H9 (cell line): Measurements from ENCODE around the gene NPC1L1. TPM values are rescaled to one million over a fixed set of nuclear protein-coding genes. Genes with fewer than 3 reads are reported as not detected.

Source experiments
- DNase-seq: peaks from one replicate; pipeline ENCODE4 v3.0.0-alpha.2; 2017
- H2AFZ ChIP-seq: one replicate; pipeline ENCODE4 v1.6.1; 2013; ENCODE audit warnings: mild to moderate bottlenecking, low read length, control low read depth, moderate library complexity
- H2AK5ac ChIP-seq: 2 replicates; pipeline ENCODE4 v1.6.1; 2013; ENCODE audit warnings: low read length, control low read depth, mixed read lengths; ENCODE audit not compliant: insufficient read length
- H2BK120ac ChIP-seq: one replicate; pipeline ENCODE4 v1.6.1; 2013; ENCODE audit warnings: low read depth, mild to moderate bottlenecking, low read length, control low read depth, inconsistent platforms; ENCODE audit not compliant: poor library complexity, severe bottlenecking
- H2BK12ac ChIP-seq: 2 replicates; pipeline ENCODE4 v1.6.1; 2013; ENCODE audit warnings: low read length, control low read depth, mixed read lengths, low read depth; ENCODE audit not compliant: insufficient read length
- H2BK15ac ChIP-seq: 2 replicates; pipeline ENCODE4 v1.6.1; 2013; ENCODE audit warnings: low read depth, low read length, control low read depth
- H2BK20ac ChIP-seq: one replicate; pipeline ENCODE4 v1.6.1; 2013; ENCODE audit warnings: low read depth, mild to moderate bottlenecking, low read length, control low read depth, inconsistent platforms; ENCODE audit not compliant: poor library complexity, severe bottlenecking
- H2BK5ac ChIP-seq: 2 replicates; pipeline ENCODE4 v1.6.1; 2013; ENCODE audit warnings: low read length, control low read depth, mixed read lengths; ENCODE audit not compliant: insufficient read length
- H3K14ac ChIP-seq: 2 replicates; pipeline ENCODE4 v1.6.1; 2013; ENCODE audit warnings: low read length, control low read depth; ENCODE audit not compliant: insufficient read depth
- H3K18ac ChIP-seq: 2 replicates; pipeline ENCODE4 v1.6.1; 2013; ENCODE audit warnings: low read depth, mild to moderate bottlenecking, mixed read lengths, low read length, control low read depth; ENCODE audit not compliant: insufficient read length
- H3K23ac ChIP-seq: 2 replicates; pipeline ENCODE4 v1.6.1; 2013; ENCODE audit warnings: low read length, control low read depth, mixed read lengths, low read depth; ENCODE audit not compliant: insufficient read length
- H3K23me2 ChIP-seq: 2 replicates; pipeline ENCODE4 v1.6.1; 2013; ENCODE audit warnings: low read depth, mild to moderate bottlenecking, mixed read lengths, low read length, control low read depth; ENCODE audit not compliant: insufficient read length, poor library complexity, severe bottlenecking
- H3K27ac ChIP-seq: 2 replicates; pipeline ENCODE4 v1.5.1; 2013; ENCODE audit warnings: low read length, control low read depth, mixed read lengths, low read depth; ENCODE audit not compliant: insufficient read length
- H3K27me3 ChIP-seq: 2 replicates; pipeline ENCODE4 v1.6.1; 2013; ENCODE audit warnings: low read length, control low read depth, inconsistent platforms; ENCODE audit not compliant: insufficient read depth
- H3K4ac ChIP-seq: 2 replicates; pipeline ENCODE4 v1.6.1; 2013; ENCODE audit warnings: low read depth, mild to moderate bottlenecking, control low read depth, inconsistent platforms, low read length, moderate library complexity
- H3K4me1 ChIP-seq: 2 replicates; pipeline ENCODE4 v1.6.1; 2013; ENCODE audit warnings: low read length, control low read depth, inconsistent platforms; ENCODE audit not compliant: insufficient read depth
- H3K4me2 ChIP-seq: 2 replicates; pipeline ENCODE4 v1.6.1; 2013; ENCODE audit warnings: low read length, control low read depth, mixed read lengths; ENCODE audit not compliant: insufficient read length, insufficient read depth
- H3K56ac ChIP-seq: 2 replicates; pipeline ENCODE4 v1.6.1; 2013; ENCODE audit warnings: low read depth, mild to moderate bottlenecking, mixed read lengths, low read length, control low read depth; ENCODE audit not compliant: insufficient read length
- H3K79me1 ChIP-seq: 2 replicates; pipeline ENCODE4 v1.6.1; 2013; ENCODE audit warnings: low read depth, mild to moderate bottlenecking, moderate library complexity, low read length, control low read depth, inconsistent platforms; ENCODE audit not compliant: insufficient read depth, poor library complexity, severe bottlenecking
- H3K79me2 ChIP-seq: 2 replicates; pipeline ENCODE4 v1.6.1; 2013; ENCODE audit warnings: low read length, control low read depth, inconsistent platforms; ENCODE audit not compliant: insufficient read depth
- H3K9ac ChIP-seq: 2 replicates; pipeline ENCODE4 v1.6.1; 2013; ENCODE audit warnings: low read length, control low read depth, mixed read lengths; ENCODE audit not compliant: insufficient read length; ENCODE audit errors: extremely low read depth
- H3K9me3 ChIP-seq: one replicate; pipeline ENCODE4 v1.6.1; 2013; ENCODE audit warnings: low read depth, low read length, inconsistent platforms; ENCODE audit not compliant: control insufficient read depth
- H3T11ph ChIP-seq: one replicate; pipeline ENCODE4 v1.6.1; 2013; ENCODE audit warnings: mild to moderate bottlenecking, low read length, control low read depth, inconsistent platforms
- H4K20me1 ChIP-seq: one replicate; pipeline ENCODE4 v1.6.1; 2013; ENCODE audit not compliant: control insufficient read depth, insufficient read length, insufficient read depth
- H4K5ac ChIP-seq: 2 replicates; pipeline ENCODE4 v1.6.1; 2013; ENCODE audit warnings: low read depth, mild to moderate bottlenecking, mixed read lengths, low read length, control low read depth; ENCODE audit not compliant: insufficient read length
- H4K8ac ChIP-seq: replicated peaks from 2 replicates; pipeline ENCODE4 v1.6.1; 2013; ENCODE audit warnings: low read length, control low read depth, mixed read lengths, low read depth; ENCODE audit not compliant: insufficient read length
- H4K91ac ChIP-seq: 2 replicates; pipeline ENCODE4 v1.6.1; 2013; ENCODE audit warnings: low read depth, mild to moderate bottlenecking, moderate library complexity, mixed read lengths, low read length, control low read depth; ENCODE audit not compliant: insufficient read length
- H3K27ac Mint-ChIP-seq, 3 experiments: 2 replicates in 2 of 3; 3 replicates in 1 of 3; pipeline ENCODE4 v1.8.0; 2020 to 2021; ENCODE audit warnings: mixed read lengths in 3 of 3, mild to moderate bottlenecking in 1 of 3, moderate library complexity in 1 of 3
- H3K27me3 Mint-ChIP-seq: 2 replicates; pipeline ENCODE4 v1.8.0; 2021; ENCODE audit warnings: low read depth, mild to moderate bottlenecking, moderate library complexity, mixed read lengths
- H3K36me3 Mint-ChIP-seq, 3 experiments: 2 replicates in 2 of 3; 3 replicates in 1 of 3; pipeline ENCODE4 v1.8.0; 2020 to 2021; ENCODE audit warnings: low read depth in 3 of 3, mixed read lengths in 3 of 3; ENCODE audit not compliant: insufficient read depth in 1 of 3
- H3K4me1 Mint-ChIP-seq, 2 experiments: 2 replicates each; pipeline ENCODE4 v1.8.0; 2020; ENCODE audit warnings: mixed read lengths in 2 of 2
- H3K4me3 Mint-ChIP-seq, 2 experiments: 2 replicates in 1 of 2; 3 replicates in 1 of 2; pipeline ENCODE4 v1.8.0; 2020 to 2021; ENCODE audit warnings: mild to moderate bottlenecking in 2 of 2, mixed read lengths in 2 of 2, moderate library complexity in 1 of 2
- H3K9me3 Mint-ChIP-seq, 2 experiments: 2 replicates in 1 of 2; 3 replicates in 1 of 2; pipeline ENCODE4 v1.8.0; 2020; ENCODE audit warnings: mild to moderate bottlenecking in 2 of 2, mixed read lengths in 2 of 2, moderate library complexity in 1 of 2
- WGBS: extraction: QIAGEN DNeasy Blood & Tissue Kit; methylation state at CpG from one replicate; pipeline ENCODE4 v1.1.7; 2013; ENCODE audit warnings: missing lambda C conversion rate, low lambda C conversion rate, mixed read lengths; ENCODE audit not compliant: insufficient read length; ENCODE audit errors: extremely low coverage; 5-methylcytosine and 5-hydroxymethylcytosine counted together
- total RNA-seq: library from RNA; stranded (reverse); gene quantifications from 2 replicates; pipeline ENCODE4 v1.2.1, GENCODE V29; 2021
- TF ChIP-seq, protein P1 (sequence below): fragments of 200-600 bp; sonication (generic); conservative IDR thresholded peaks from 3 replicates; pipeline ENCODE4 v1.8.0; 2021; ENCODE audit warnings: antibody characterized with exemption, mild to moderate bottlenecking

NPC1L1 gene
- total RNA-seq, 1 experiment from 2014 or later, result 0.11 TPM

- Histone ChIP-seq H3K18ac (no peak overlapping the region), H3K4me1 (no peaks in the 10 kb centered on the region), H4K91ac (no peak overlapping the region), H3K56ac (no peak overlapping the region), H3K4me2 (no peak overlapping the region), H2BK20ac (no peak overlapping the region), H2AFZ (no peak overlapping the region), H3K9ac (no peak overlapping the region), H3K9me3 (no peaks in the 10 kb centered on the region), H4K8ac (no peak overlapping the region), H3K23me2 (no peaks in the 10 kb centered on the region), H2AK5ac (no peak overlapping the region), H4K5ac (no peak overlapping the region), H2BK5ac (no peak overlapping the region), H3K79me1 (no peaks in the 10 kb centered on the region), H2BK12ac (no peak overlapping the region), H3K79me2 (no peaks in the 10 kb centered on the region), H3K14ac (no peak overlapping the region), H4K20me1 (no peaks in the 10 kb centered on the region), H3T11ph (no peak overlapping the region), H2BK15ac (no peak overlapping the region), H3K23ac (no peak overlapping the region), H3K27ac (no peak overlapping the region), H3K4ac (no peak overlapping the region), H2BK120ac (no peak overlapping the region), H3K27me3 (no peaks in the 10 kb centered on the region)
- H3K4me1 Mint-ChIP-seq, result peaks cover 3 to 4% of the 10 kb centered on the region in 2 experiments; a peak in 1 of 4 replicates
- H3K9me3 Mint-ChIP-seq, result no peaks in the 10 kb centered on the region
- no peaks in the 10 kb centered on the region; the same call in 1 of the 2 replicates for H3K27me3 Mint-ChIP-seq
- no peak for DNase-seq
- H3K36me3 Mint-ChIP-seq, result no peaks in the 10 kb centered on the region
- TF ChIP-seq, protein P1, sequence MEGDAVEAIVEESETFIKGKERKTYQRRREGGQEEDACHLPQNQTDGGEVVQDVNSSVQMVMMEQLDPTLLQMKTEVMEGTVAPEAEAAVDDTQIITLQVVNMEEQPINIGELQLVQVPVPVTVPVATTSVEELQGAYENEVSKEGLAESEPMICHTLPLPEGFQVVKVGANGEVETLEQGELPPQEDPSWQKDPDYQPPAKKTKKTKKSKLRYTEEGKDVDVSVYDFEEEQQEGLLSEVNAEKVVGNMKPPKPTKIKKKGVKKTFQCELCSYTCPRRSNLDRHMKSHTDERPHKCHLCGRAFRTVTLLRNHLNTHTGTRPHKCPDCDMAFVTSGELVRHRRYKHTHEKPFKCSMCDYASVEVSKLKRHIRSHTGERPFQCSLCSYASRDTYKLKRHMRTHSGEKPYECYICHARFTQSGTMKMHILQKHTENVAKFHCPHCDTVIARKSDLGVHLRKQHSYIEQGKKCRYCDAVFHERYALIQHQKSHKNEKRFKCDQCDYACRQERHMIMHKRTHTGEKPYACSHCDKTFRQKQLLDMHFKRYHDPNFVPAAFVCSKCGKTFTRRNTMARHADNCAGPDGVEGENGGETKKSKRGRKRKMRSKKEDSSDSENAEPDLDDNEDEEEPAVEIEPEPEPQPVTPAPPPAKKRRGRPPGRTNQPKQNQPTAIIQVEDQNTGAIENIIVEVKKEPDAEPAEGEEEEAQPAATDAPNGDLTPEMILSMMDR, result no peak
- H3K4me3 Mint-ChIP-seq, result no peak overlapping the region
- H3K27ac Mint-ChIP-seq, result no peak overlapping the region
- WGBS, result no CpG with 5 or more reads among the region's 3 CpGs
Observed at GRCh38 chr7:44549457-44549856, 8.3 kb upstream of the NPC1L1 start.
